ENCODE measurements around the gene SZT2. TPM values are rescaled to one million over a fixed set of nuclear protein-coding genes. Genes with fewer than 3 reads are reported as not detected.
A peak's percentile ranks its signal among the peaks of the same experiment; 100 is the strongest.
"Not testable (repeated sequence)": the region's sequence is repeated elsewhere in the genome, so short reads cannot be mapped to it uniquely, and the experiment has no call there.

SZT2 gene
- total RNA-seq, 2 donors from 2014 or later: 43.3 to 45.8 TPM

DNA sequence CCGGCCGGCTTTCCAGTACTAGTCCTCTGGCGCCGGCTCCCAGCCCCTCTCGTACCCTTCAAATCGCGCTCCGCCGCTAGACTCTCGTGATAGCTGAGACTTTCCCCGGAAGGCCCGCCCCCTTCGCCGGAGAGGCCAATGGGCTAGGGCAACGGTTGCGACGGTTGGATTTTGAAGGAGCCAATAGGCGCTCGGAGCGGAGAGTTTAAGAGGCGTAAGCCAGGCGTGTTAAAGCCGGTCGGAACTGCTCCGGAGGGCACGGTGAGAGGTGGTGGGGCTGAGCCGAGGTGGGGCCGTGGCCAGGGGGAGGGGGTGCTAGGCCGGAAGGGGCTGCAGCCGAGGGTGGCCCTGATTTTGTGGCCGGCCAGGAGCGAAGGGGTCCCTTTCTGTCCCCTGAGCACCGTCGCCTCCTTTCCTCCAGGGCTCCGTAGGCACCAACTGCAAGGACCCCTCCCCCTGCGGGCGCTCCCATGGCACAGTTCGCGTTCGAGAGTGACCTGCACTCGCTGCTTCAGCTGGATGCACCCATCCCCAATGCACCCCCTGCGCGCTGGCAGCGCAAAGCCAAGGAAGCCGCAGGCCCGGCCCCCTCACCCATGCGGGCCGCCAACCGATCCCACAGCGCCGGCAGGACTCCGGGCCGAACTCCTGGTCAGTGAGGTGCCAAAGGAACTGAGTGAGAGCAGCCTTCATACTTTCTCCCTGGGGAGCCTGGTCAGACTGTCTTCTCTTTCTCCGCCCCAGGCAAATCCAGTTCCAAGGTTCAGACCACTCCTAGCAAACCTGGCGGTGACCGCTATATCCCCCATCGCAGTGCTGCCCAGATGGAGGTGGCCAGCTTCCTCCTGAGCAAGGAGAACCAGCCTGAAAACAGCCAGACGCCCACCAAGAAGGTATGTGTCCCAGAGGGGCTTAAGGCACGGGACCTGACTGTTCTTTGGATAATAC lies 30.7 kb upstream of the SZT2 start, which contains the start of gene CDC20:
Gene CDC20, plus strand, starts transcription at position 236 of the 948 bp plus-strand sequence. Its CDS starts 235 bp downstream, at position 471.
- DNase-seq (ENCODE audit: low spot score): peak; percentile 100
- intact Hi-C loops (cut with DNase I): no loop called here

GRCh38 chr1:43359696-43360095 lies 30.0 kb upstream of the SZT2 start:
- intact Hi-C loops (cut with DNase I): no loop called here
- DNase-seq (ENCODE audit: low spot score): no peak

GRCh38 chr1:43360616-43361015 lies 29.1 kb upstream of the SZT2 start:
- intact Hi-C loops (cut with DNase I): no loop called here
- no peak for DNase-seq (ENCODE audit: low spot score)

DNA sequence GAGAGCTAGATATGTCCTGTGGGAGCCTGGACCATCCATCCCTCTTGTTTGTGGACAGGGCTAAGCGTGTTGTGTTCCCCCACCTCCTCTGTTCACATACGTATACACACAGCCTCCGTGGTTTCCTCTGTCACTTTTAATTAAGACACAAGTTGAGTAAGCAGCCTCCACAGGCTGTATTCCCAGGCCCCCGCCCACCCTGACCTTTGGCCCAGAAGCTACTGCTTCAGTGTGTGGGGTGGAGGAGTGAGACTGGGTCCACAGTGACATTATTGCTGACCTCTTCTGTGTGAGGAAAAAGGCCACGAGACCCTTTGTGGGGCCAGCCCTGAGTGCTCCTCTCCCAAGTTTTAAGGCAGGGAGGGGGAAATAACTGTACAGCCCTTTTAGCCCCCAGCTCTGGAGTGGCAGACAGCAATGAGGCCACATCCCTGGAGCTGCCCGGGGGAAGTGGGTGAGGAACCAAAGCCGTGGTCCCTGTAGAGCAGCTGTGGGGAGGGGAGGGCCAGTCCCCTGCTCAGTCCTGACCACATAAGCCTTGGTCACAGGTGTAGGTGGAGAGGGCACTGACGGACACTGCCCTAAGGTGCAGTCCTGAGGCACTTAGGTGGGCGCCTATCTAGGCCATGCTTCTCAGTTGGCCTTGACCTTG lies 26.3 kb upstream of the SZT2 start:
- DNase-seq (ENCODE audit: low spot score): no peak
- intact Hi-C loops (cut with DNase I): no loop called here

GRCh38 chr1:43363935-43364525 lies 25.7 kb upstream of the SZT2 start:
- DNase-seq (ENCODE audit: low spot score): no peak
- intact Hi-C loops (cut with DNase I): no loop called here

GRCh38 chr1:43365678-43366077 lies 24.0 kb upstream of the SZT2 start:
- intact Hi-C loops (cut with DNase I): no loop called here
- no peak for DNase-seq (ENCODE audit: low spot score)

DNA sequence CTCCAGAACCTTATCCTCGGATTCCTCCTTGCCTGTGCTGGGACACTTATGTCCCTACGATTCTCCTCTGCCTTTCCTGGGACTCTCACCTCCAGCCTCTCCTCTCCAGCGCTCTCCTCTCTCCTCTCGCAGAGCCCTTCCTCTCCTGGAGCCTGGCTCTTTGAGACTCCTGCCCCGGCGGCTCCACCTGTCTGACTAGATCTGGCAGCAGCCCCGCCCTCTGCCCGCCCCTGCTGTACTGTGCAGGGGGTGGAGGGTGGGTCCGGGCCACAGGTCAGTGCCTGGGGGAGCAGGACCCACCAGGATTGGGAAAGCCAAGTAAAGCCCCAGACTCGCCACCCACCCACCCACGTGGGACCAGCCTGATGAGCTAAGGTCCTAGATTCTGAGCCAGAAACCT lies 23.5 kb upstream of the SZT2 start:
- intact Hi-C loops (cut with DNase I): no loop called here
- DNase-seq (ENCODE audit: low spot score): no peak

DNA sequence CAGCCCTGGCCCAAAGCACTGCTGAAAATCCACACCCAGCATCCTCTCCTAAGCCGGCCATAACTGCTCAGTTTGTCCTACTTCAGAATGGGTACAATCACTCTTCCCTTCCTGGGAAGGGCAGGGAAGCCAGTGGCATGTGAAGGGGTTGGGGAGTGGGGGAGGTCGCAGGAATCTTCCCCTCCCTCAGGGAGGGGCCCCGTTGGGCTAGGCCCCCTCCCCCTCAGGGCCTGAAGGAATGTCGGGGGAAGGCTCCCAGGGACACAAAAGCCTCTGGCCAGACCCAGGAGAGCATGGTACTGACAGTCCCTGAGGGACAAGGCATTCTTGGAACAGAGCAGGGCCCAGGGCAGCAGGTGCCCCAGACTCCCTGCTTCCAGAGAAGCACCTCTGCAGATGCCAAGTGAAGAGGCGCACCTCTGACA lies 23.1 kb upstream of the SZT2 start:
- DNase-seq (ENCODE audit: low spot score): no peak
- intact Hi-C loops (cut with DNase I): no loop called here

GRCh38 chr1:43367026-43367903 lies 22.4 kb upstream of the SZT2 start:
- DNase-seq (ENCODE audit: low spot score): no peak

GRCh38 chr1:43367904-43368645 lies 21.6 kb upstream of the SZT2 start, which contains the start of gene ELOVL1:
TSS of gene ELOVL1 (minus strand) at chr1:43368011. CDS start at chr1:43365609, 2,402 bp downstream.
- DNase-seq (ENCODE audit: low spot score): peak; percentile 98
- intact Hi-C loops (cut with DNase I): no loop called here

More at GRCh38 chr1:43367026-43367903, 22.4 kb upstream of the SZT2 start:
- intact Hi-C loops (cut with DNase I): no loop called here

DNA sequence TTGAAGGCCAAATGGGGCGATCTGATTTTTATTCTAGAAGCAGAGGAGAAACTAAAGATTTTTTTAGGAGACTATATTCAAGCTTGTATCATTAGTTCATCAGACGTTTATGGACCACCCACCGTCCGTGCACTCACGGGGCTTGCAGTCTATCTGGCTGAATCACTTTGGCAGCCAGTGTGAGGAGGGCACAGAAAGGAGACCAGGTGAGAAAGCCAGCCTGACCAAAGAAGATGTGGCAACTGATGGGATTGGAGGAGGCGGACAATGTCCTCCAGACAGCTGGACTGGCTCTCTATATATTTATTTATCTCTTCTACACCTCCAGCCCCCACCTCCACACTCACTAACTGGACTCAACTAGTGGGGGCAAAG lies 21.1 kb upstream of the SZT2 start:
- DNase-seq (ENCODE audit: low spot score): no peak
- intact Hi-C loops (cut with DNase I): no loop called here

DNA sequence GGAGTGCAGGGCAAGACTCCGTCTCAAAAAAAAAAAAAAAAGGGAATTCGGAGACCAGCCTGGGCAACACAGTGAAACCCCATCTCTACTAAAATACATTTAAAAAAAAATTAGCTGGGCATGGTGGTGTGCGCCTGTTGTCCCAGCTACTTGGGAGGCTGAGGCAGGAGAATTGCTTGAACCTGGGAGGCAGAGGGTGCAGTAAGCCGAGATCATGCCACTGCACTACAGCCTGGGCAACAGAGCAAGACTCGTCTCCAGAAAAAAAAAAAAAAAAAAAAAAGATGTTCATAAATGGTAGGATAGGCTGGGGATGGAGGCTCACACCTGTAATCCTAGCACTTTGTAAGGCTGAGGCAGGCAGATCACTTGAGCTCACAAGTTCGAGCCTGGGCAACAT lies 19.9 kb upstream of the SZT2 start:
- intact Hi-C loops (cut with DNase I); DNase-seq (ENCODE audit: low spot score): not testable (repeated sequence)

- intact Hi-C loops (cut with DNase I): no loop called here
- no peak for DNase-seq (ENCODE audit: low spot score)
Observed at GRCh38 chr1:43370564-43370963, 19.1 kb upstream of the SZT2 start.

GRCh38 chr1:43372172-43372571 lies 17.5 kb upstream of the SZT2 start:
- no peak for DNase-seq (ENCODE audit: low spot score)
- intact Hi-C loops (cut with DNase I): no loop called here

- intact Hi-C loops (cut with DNase I): no loop called here
- no peak for DNase-seq (ENCODE audit: low spot score)
Observed at GRCh38 chr1:43373066-43373940, 16.4 kb upstream of the SZT2 start.

- intact Hi-C loops (cut with DNase I): no loop called here
- DNase-seq (ENCODE audit: low spot score): no peak
Observed at GRCh38 chr1:43376723-43377235, 12.9 kb upstream of the SZT2 start.

DNA sequence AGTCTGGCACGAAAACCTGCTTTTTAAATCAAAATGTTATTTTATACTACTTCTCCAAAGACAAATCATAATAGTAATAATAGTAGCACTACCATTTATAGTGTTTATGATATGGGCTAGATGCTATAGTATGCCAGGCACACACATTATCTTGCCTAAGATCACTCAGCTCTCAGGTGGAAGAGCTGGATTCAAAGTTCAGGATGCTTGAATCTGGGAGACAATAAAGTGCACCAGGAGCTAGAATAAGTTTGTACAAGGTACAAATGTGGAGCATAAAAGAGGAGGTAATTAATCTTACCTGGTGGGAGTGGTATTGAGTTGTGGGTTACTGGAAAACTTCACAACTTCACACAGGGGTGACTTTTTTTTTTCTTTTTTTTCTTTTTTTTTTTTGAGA lies 11.9 kb upstream of the SZT2 start:
- intact Hi-C loops (cut with DNase I): no loop called here
- no peak for DNase-seq (ENCODE audit: low spot score)
